ENCODE results near the gene DUOX2. TPM values are rescaled to one million over a fixed set of nuclear protein-coding genes. Genes with fewer than 3 reads are reported as not detected.
A peak's percentile ranks its signal among the peaks of the same experiment; 100 is the strongest.

DUOX2 gene
- total and polyA plus RNA-seq, 2 of the 8 experiments (the other 6 are each of a cell fraction or from before 2014, with no cell fraction given) = 0.08 TPM; not detected in 1

DNA sequence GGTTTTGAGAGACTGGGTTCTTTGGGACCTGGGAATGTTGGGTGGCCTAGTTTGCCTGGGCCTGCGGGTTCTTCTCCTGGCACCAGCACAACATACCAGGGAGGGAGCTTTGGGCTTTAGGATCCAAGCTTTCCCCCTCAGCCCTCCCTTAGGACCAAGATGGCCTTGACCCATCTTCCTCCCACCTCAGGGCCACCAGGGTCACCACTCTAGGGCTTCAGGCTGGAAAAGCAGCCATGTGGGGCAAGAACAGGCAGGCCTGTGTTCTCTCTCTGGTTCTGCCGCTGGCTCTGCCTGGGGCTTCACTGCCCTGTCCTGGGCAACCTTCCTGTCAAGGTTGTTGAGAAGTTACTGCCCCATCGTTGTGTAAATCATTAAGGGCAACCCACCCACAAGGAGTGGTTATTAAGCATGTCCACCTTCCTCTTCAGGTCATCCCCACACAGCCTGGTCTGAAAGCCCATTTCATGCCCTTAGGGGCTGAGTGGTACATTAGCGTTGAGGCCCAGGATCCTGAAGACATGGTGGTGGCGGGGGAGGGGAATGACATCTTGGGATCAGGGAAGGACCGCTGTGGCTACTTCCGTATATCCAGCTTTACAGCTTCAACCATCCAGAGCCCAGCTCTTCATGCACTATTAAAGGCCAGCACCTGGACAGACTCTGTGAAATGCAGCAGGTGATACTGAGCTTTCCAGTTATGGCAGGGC is 16.5 kb upstream of the DUOX2 start:
- no peak overlapping the region for H3K9ac ChIP-seq (replicated peaks in 1 of 4; ENCODE audit: extremely low read depth in 1 of 4, low read depth in 3 of 4, low read length in 3 of 4)
- H2BK12ac ChIP-seq (ENCODE audit: low read depth, low read length) = peak overlapping the region; percentile 1; the same call in 1 of the 2 replicates
- peaks cover 5% of the 10 kb centered on the region; the same call in 1 of the 2 replicates for H3K23me2 ChIP-seq (ENCODE audit: low read depth, low read length)
- peak overlapping the region; percentile 6 for H4K8ac ChIP-seq (ENCODE audit: extremely low read depth, insufficient read depth, low read length)
- H3K4me2 ChIP-seq (ENCODE audit: insufficient read depth in 1 of 2, low read depth in 2 of 2, low read length in 2 of 2) = peak overlapping the region; percentile 63 to 92
- ChIA-PET CTCF (ENCODE audit: partially characterized antibody) (interaction anchor here (0.7 to 7.9 kb wide), 15 partner anchors 9 to 329 kb away, joined by 3 to 45 read pairs (median 4); partner anchors contain the start of genes DUOX2 and DUOXA2), POLR2A (ENCODE audit: partially characterized antibody) (interaction anchor here (1.1 to 1.6 kb wide), 3 partner anchors 13 to 56 kb away, joined by 3 to 6 read pairs (median 4); no protein-coding TSS in a partner anchor)
- peaks cover 0 to 6% (median 5%) of the 10 kb centered on the region in 4 experiments; a peak in 4 of 7 replicates for H3K4me1 ChIP-seq (replicated peaks in 1 of 4; ENCODE audit: control insufficient read depth in 3 of 4, insufficient read depth in 4 of 4, low read length in 3 of 4)
- no peak overlapping the region for H3K4ac ChIP-seq (replicated peaks; ENCODE audit: insufficient read length, low read depth, low read length)
- H3K18ac ChIP-seq (ENCODE audit: extremely low read depth, low read length) = no peak overlapping the region
- no peak overlapping the region for H2BK120ac ChIP-seq (replicated peaks; ENCODE audit: low read depth, low read length)
- H2BK5ac ChIP-seq (ENCODE audit: low read depth, low read length) = no peak overlapping the region
- no peaks in the 10 kb centered on the region for H3K79me1 ChIP-seq (ENCODE audit: low read depth, low read length)
- no peak overlapping the region for H3K14ac ChIP-seq (ENCODE audit: insufficient read length)
- no peak overlapping the region for H2BK20ac ChIP-seq (ENCODE audit: low read length)
- H2BK15ac ChIP-seq (ENCODE audit: low read length) = no peak overlapping the region
- H4K91ac ChIP-seq (replicated peaks; ENCODE audit: insufficient read length, low read length) = no peak overlapping the region
- no peak for FAIRE-seq
- H4K20me1 ChIP-seq (replicated peaks in 1 of 2; ENCODE audit: control insufficient read depth in 1 of 2, insufficient read depth in 2 of 2, low read length in 2 of 2) = peaks cover 0 to 2% of the 10 kb centered on the region in 2 experiments
- H4K5ac ChIP-seq (ENCODE audit: insufficient read length, low read depth, low read length) = no peak overlapping the region
- no peak overlapping the region for H3K56ac ChIP-seq (replicated peaks; ENCODE audit: insufficient read length, low read depth, low read length)
- no peak overlapping the region for H2AK5ac ChIP-seq (ENCODE audit: low read depth, low read length)
- H3K4me3 ChIP-seq (ENCODE audit: extremely low read depth in 1 of 4, insufficient read depth in 2 of 4, low read depth in 3 of 4, low read length in 4 of 4) = peak overlapping the region; percentile 0 to 66 (median 23); a peak in 4 of 8 replicates
- 72% methylated on average over 7 of the region's 7 CpGs; no CpG with 5 or more reads in 1 of the 2 experiments for WGBS, 2 experiments (ENCODE audit: extremely low coverage in 1 of 2, insufficient coverage in 1 of 2, insufficient read length in 1 of 2, insufficient replicate concordance in 2 of 2, low coverage in 1 of 2, low lambda C conversion rate in 2 of 2, missing lambda C conversion rate in 1 of 2)
- no peak for DNase-seq (ENCODE audit: low read depth in 1 of 2, low spot score in 2 of 2)
- H3K27ac ChIP-seq (ENCODE audit: low read depth, low read length) = no peak overlapping the region
- peaks cover 77 to 95% (median 86%) of the 10 kb centered on the region in 4 experiments for H3K27me3 ChIP-seq (replicated peaks in 1 of 4; ENCODE audit: control insufficient read depth in 3 of 4, extremely low read depth in 1 of 4, insufficient read depth in 3 of 4, low read length in 3 of 4)
- no peaks in the 10 kb centered on the region for H3K9me3 ChIP-seq (ENCODE audit: insufficient read depth in 2 of 2, low read depth in 1 of 2, low read length in 1 of 2)
- H3K23ac ChIP-seq (ENCODE audit: insufficient read length) = no peak overlapping the region
- H3K36me3 ChIP-seq (ENCODE audit: control insufficient read depth in 2 of 4, insufficient read depth in 4 of 4, low read length in 3 of 4) = no peaks in the 10 kb centered on the region
- H2AFZ ChIP-seq (ENCODE audit: low read length) = no peak overlapping the region
- no peaks in the 10 kb centered on the region for H3K79me2 ChIP-seq (ENCODE audit: control insufficient read depth in 1 of 2, insufficient read depth in 2 of 2, low read length in 2 of 2)
